ENCODE data around the gene TSPAN32. TPM values are rescaled to one million over a fixed set of nuclear protein-coding genes. Genes with fewer than 3 reads are reported as not detected.
"Not testable (repeated sequence)": the region's sequence is repeated elsewhere in the genome, so short reads cannot be mapped to it uniquely, and the experiment has no call there.

TSPAN32 gene
- total RNA-seq, 2 donors from 2014 or later = 0.40 to 0.62 TPM

DNA sequence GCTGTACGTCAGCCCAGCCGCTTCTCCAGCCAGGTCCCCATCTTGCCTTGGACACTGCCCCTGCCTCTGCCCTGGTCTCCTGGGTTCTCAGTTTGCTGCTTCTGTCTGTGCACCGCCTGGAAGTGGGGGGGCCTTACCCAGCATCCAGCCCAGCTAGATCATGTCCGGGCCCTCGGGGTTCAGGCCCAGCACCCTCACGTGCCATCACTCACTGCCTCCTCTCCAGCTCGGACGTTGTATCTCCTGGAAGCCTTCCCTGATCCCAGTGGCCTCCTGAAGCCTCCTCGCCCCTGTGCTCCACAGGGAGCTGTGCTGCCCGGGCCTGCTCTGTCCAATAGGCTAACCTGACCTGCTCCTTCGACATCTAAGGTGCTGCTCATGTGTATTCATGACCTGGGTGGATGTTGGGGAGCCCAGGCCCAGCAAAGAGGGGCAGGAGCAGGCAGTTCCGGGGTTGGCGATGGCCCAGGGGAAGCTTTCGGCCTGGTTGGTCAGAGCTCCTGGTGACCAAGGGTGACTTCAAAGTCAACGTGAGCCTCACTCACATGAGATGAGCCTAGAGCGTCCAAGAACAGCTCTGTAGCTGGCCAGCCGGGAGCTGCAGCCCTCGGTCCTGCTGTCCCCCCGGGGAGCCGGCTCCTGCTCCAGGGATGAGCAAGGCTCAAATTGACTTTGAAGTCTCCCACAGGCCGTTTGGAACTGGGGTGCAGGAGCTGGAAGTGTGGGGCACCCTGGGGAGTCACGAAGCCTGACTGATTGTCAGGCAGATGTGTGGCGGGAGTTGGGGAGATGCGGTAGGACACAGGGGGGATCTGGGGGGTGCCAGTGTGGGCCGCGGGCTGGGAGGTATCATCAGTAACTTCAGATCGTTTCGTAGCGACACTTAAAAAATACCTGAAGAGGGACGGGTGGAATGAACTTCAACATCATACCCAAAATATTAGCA is 26.2 kb upstream of the TSPAN32 start:
- Histone ChIP-seq H3K36me3 (no peaks in the 10 kb centered on the region), H3K4me3 (no peak overlapping the region), H3K9ac (ENCODE audit: low read depth in 2 of 2, low read length in 2 of 2) (no peak overlapping the region), H3K27ac (no peak overlapping the region), H3K27me3 (peaks cover 11% of the 10 kb centered on the region), H3K4me1 (no peaks in the 10 kb centered on the region), H3K9me3 (no peaks in the 10 kb centered on the region)
- DNase-seq = no peak
- intact Hi-C loops (cut with DNase I) = no loop called here
- TF ChIP-seq, protein P1, sequence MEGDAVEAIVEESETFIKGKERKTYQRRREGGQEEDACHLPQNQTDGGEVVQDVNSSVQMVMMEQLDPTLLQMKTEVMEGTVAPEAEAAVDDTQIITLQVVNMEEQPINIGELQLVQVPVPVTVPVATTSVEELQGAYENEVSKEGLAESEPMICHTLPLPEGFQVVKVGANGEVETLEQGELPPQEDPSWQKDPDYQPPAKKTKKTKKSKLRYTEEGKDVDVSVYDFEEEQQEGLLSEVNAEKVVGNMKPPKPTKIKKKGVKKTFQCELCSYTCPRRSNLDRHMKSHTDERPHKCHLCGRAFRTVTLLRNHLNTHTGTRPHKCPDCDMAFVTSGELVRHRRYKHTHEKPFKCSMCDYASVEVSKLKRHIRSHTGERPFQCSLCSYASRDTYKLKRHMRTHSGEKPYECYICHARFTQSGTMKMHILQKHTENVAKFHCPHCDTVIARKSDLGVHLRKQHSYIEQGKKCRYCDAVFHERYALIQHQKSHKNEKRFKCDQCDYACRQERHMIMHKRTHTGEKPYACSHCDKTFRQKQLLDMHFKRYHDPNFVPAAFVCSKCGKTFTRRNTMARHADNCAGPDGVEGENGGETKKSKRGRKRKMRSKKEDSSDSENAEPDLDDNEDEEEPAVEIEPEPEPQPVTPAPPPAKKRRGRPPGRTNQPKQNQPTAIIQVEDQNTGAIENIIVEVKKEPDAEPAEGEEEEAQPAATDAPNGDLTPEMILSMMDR (IDR thresholded peaks at IDR 0.05) = no peak

DNA sequence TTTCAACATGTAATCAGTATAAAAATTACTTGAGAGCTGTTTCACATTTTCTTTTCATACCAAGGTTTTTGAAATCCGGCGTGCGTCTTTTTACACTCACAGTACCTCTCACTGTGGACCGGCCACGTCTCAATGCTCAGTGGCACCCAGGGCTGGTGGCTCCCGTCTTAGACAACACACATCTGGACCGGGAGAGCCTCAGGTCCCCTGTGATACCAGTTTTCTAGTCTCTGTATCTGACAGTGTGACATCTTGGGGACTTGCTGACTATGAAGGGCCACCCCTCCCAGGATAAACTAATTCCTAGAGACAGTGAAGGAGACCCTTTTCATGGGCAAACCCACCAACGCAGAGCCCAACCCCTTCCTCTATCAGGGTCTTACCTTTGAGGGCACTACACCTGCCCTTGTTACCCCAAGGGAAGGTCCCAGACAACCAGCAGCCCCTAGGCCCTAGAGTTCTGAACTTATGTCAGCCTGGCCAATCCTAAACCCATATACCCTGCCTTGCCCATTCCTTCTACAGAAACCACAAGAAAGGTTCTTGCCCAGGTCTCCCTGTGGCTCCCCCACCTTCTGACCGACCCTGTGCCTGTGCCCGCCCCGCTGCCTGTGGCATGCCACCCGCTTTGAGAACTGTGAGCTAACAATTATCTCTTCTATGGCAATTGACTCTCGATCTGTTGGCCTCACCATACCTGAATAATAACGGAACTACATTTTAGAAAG is 25.4 kb upstream of the TSPAN32 start:
- DNase-seq = no peak
- no peaks in the 10 kb centered on the region for H3K4me1 ChIP-seq
- no peak overlapping the region for H3K4me3 ChIP-seq
- no peaks in the 10 kb centered on the region for H3K36me3 ChIP-seq
- intact Hi-C loops (cut with DNase I) = no loop called here
- no peak overlapping the region for H3K9ac ChIP-seq (ENCODE audit: low read depth in 2 of 2, low read length in 2 of 2)
- no peaks in the 10 kb centered on the region for H3K9me3 ChIP-seq
- TF ChIP-seq, protein P1 (IDR thresholded peaks at IDR 0.05) = no peak
- peaks cover 2% of the 10 kb centered on the region for H3K27me3 ChIP-seq
- H3K27ac ChIP-seq = no peak overlapping the region

DNA sequence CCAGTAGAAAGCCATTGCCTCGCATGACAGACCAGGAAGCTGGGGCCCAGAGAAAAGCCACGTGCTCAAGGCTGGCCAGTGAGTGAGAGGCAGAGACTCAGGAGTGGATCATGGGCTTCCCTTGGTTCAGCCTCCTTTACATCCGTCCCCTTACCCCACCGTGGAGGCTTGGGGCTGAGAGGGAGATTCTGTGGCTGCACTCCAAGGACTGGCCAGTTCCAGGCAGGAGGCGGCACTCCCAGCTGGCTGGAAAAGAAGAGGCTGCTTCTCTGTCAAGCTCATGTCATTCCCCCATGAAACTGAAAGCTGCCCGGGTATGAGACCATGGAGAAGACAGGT is 24.8 kb upstream of the TSPAN32 start:
- H3K27me3 ChIP-seq = no peaks in the 10 kb centered on the region
- no peaks in the 10 kb centered on the region for H3K4me1 ChIP-seq
- intact Hi-C loops (cut with DNase I) = no loop called here
- TF ChIP-seq, protein P1 (IDR thresholded peaks at IDR 0.05) = no peak
- H3K36me3 ChIP-seq = no peaks in the 10 kb centered on the region
- no peak overlapping the region for H3K4me3 ChIP-seq
- no peaks in the 10 kb centered on the region for H3K9me3 ChIP-seq
- H3K9ac ChIP-seq (ENCODE audit: low read depth in 2 of 2, low read length in 2 of 2) = no peak overlapping the region
- peak; percentile 15 for DNase-seq
- no peak overlapping the region for H3K27ac ChIP-seq

DNA sequence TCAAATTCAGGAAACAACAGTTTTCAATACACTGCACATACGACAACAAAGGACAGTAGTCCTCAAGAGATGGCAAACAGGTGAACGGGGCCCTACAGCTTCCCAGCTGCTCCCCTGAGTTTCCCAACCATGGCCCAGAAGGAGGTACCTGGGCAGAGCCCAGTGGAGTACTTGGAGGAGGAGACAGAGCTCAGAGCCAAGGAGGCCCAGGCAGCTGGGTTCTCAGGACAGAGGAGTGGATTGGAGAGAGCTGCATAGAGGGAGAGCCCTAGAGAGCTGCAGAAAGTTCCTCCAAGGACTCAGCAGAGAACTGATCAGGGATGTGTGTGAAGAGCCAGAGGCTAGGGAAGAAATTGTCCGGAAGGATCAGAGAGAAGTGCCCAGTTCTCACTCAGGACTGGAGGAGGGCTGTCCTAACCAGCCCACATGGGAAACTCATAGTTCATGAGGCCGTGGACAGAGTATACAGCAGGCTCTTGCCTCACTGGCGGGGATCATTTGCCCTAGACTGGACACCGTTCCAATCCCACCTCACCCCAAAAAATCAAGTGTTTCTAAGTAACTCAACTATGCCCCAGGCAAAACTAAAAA is 23.8 kb upstream of the TSPAN32 start:
- Histone ChIP-seq H3K4me3 (no peak overlapping the region), H3K9ac (ENCODE audit: low read depth in 2 of 2, low read length in 2 of 2) (no peak overlapping the region), H3K4me1 (no peaks in the 10 kb centered on the region), H3K9me3 (no peaks in the 10 kb centered on the region), H3K27ac (no peak overlapping the region), H3K36me3 (no peaks in the 10 kb centered on the region), H3K27me3 (no peaks in the 10 kb centered on the region)
- intact Hi-C loops (cut with DNase I) = no loop called here
- DNase-seq = no peak
- TF ChIP-seq, protein P1 (IDR thresholded peaks at IDR 0.05) = no peak

DNA sequence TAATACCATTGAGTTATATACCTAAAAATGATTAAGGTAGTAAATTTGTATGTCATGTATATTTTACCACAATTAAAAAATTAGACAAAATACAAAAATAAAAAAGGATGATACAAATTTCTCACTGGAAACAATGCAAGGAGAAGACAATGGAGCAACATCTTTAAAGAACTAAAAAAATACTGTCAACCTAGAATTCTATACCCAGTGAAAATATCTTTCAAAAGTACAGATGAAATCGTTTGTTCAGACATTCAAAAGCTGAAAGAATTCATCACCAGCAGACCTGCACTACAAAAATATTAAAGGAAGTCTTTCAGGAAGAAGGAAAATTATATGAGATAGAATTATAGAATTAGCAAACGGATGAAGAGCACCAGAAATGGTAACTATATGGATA is 21.6 kb upstream of the TSPAN32 start:
- Histone ChIP-seq H3K9ac (ENCODE audit: low read depth in 2 of 2, low read length in 2 of 2) (no peak overlapping the region), H3K36me3 (no peaks in the 10 kb centered on the region), H3K27ac (no peak overlapping the region), H3K4me3 (no peak overlapping the region), H3K9me3 (no peaks in the 10 kb centered on the region), H3K27me3 (no peaks in the 10 kb centered on the region), H3K4me1 (no peaks in the 10 kb centered on the region)
- TF ChIP-seq, protein P1 (IDR thresholded peaks at IDR 0.05) = no peak
- DNase-seq = no peak
- intact Hi-C loops (cut with DNase I) = no loop called here

DNA sequence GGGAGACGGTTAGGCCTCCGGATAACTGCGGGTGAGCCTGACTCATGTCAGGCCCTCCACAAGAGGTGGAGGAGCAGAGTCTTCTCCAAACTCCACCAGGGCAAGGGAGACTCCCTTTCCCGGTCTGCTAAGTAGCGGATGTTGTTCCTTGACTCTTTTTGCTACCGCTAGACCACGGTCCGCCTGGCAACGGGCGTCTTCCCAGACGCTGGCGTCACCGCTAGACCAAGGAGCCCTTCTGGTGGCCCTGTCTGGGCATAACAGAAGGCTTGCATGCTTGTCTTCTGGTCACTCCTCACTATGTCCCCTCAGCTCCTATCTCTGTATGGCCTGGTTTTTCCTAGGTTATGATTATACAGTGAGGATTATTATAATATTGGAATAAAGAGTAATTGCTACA is 15.5 kb upstream of the TSPAN32 start:
- H3K27me3 ChIP-seq; H3K9me3 ChIP-seq; H3K4me1 ChIP-seq; DNase-seq; H3K27ac ChIP-seq; H3K9ac ChIP-seq (ENCODE audit: low read depth in 2 of 2, low read length in 2 of 2); H3K4me3 ChIP-seq; H3K36me3 ChIP-seq; intact Hi-C loops (cut with DNase I): not testable (repeated sequence)
